Retinal pigment epithelial cell (primary cell): ENCODE measurements around the gene TAF1.
A peak's percentile ranks its signal among the peaks of the same experiment; 100 is the strongest.
"Not testable (repeated sequence)": the region's sequence is repeated elsewhere in the genome, so short reads cannot be mapped to it uniquely, and the experiment has no call there.

Experiments
- DNase-seq: peaks from one replicate; pipeline ENCODE4 v3.0.0-alpha.2; 2010; ENCODE audit warnings: low read depth
- H3K4me3 ChIP-seq: 2 replicates; pipeline ENCODE4 v1.5.1; 2011; ENCODE audit warnings: mild to moderate bottlenecking, low read length, control low read depth, moderate library complexity
- CTCF ChIP-seq: conservative IDR thresholded peaks from 2 replicates; pipeline ENCODE4 v1.5.1; 2011; ENCODE audit warnings: low read depth, low read length, control low read depth, inconsistent platforms

Gene TAF1

GRCh38 chrX:71365875-71366673, at the start of gene TAF1:
Gene TAF1, plus strand, starts transcription at chrX:71366357. Its CDS starts 18 bp downstream, at chrX:71366375.
- TF ChIP-seq CTCF = no peak
- peak within 1 kb of the TSS; percentile 79 for H3K4me3 ChIP-seq
- DNase-seq = peak; percentile 92

GRCh38 chrX:71316959-71317358, 49.2 kb upstream of the TAF1 start:
- DNase-seq, H3K4me3 ChIP-seq: not testable (repeated sequence)

GRCh38 chrX:71320126-71320525, 46.0 kb upstream of the TAF1 start:
- TF ChIP-seq CTCF = no peak
- DNase-seq = no peak
- no peak overlapping the region for H3K4me3 ChIP-seq

- TF ChIP-seq CTCF = no peak
- DNase-seq = no peak
- H3K4me3 ChIP-seq = no peak overlapping the region
These were observed 44.4 kb upstream of the TAF1 start for GRCh38 chrX:71321731-71322130.

- not testable (repeated sequence) for H3K4me3 ChIP-seq, DNase-seq
These were observed 41.7 kb upstream of the TAF1 start for GRCh38 chrX:71324452-71324851.

GRCh38 chrX:71326394-71326793, 39.8 kb upstream of the TAF1 start:
- TF ChIP-seq CTCF = no peak
- DNase-seq = no peak

GRCh38 chrX:71349151-71349665, 16.9 kb upstream of the TAF1 start:
- not testable (repeated sequence) for DNase-seq, H3K4me3 ChIP-seq

More at GRCh38 chrX:71326394-71326793, 39.8 kb upstream of the TAF1 start:
- no peak overlapping the region for H3K4me3 ChIP-seq

- H3K4me3 ChIP-seq, DNase-seq: not testable (repeated sequence)
These were observed 16.3 kb upstream of the TAF1 start for GRCh38 chrX:71349867-71350266.

- not testable (repeated sequence) for DNase-seq, H3K4me3 ChIP-seq
These were observed 13.7 kb upstream of the TAF1 start for GRCh38 chrX:71352439-71352838.

- TF ChIP-seq CTCF = no peak
- no peak for DNase-seq
- no peak overlapping the region for H3K4me3 ChIP-seq
These were observed 1.9 kb upstream of the TAF1 start for GRCh38 chrX:71364221-71364620.
